Activated CD4-positive, alpha-beta T cell treated with anti-CD3 and anti-CD28 coated beads for 36 hours (primary cell): ENCODE measurements around the gene SLC25A13. TPM values are rescaled to one million over a fixed set of nuclear protein-coding genes. Genes with fewer than 3 reads are reported as not detected.

Source experiments
- ATAC-seq: fragments of 200-7000 bp; cut with Tn5 transposase; one replicate; pipeline ENCODE4 v1.10.0; 2021; ENCODE audit warnings: mild to moderate bottlenecking, moderate library complexity
- CTCF ChIA-PET: fragments of 350-600 bp; sonication (Branson Sonifier 250); formaldehyde crosslinking; loops from one replicate; lab custom pipeline; 2021; ENCODE audit warnings: antibody characterized with exemption; lab: Charles Lee
- POLR2A ChIA-PET: fragments of 350-600 bp; sonication (Branson Sonifier 250); formaldehyde crosslinking; loops from one replicate; lab custom pipeline; 2021; ENCODE audit warnings: antibody characterized with exemption, inconsistent platforms; lab: Charles Lee
- DNase-seq: peaks from one replicate; pipeline ENCODE4 v3.0.0-alpha.2; 2020
- H3K27ac Mint-ChIP-seq: one replicate; pipeline ENCODE4 v1.8.0; 2021; ENCODE audit warnings: mixed read lengths
- H3K27me3 Mint-ChIP-seq: one replicate; pipeline ENCODE4 v1.8.0; 2021; ENCODE audit warnings: mixed read lengths
- H3K36me3 Mint-ChIP-seq: one replicate; pipeline ENCODE4 v1.8.0; 2021; ENCODE audit warnings: low read depth, mixed read lengths
- H3K4me1 Mint-ChIP-seq: one replicate; pipeline ENCODE4 v1.8.0; 2021; ENCODE audit warnings: mixed read lengths
- H3K4me3 Mint-ChIP-seq: one replicate; pipeline ENCODE4 v1.8.0; 2021; ENCODE audit warnings: mild to moderate bottlenecking, moderate library complexity, mixed read lengths
- H3K9me3 Mint-ChIP-seq: one replicate; pipeline ENCODE4 v1.8.0; 2021; ENCODE audit warnings: low read depth, mixed read lengths
- intact Hi-C, 2 experiments: fragments of 100-400 bp; cut with DNase I in 1 of 2; cut with micrococcal nuclease in 1 of 2; formaldehyde crosslinking; loops; one replicate each; pipeline versions ENCODE4 v1.14.2 to v1.15.1; 2022 to 2024; cut with DNase I, micrococcal nuclease
- total RNA-seq, 2 experiments: library from RNA; stranded (reverse); gene quantifications; one replicate each; pipeline ENCODE4 v1.2.3, GENCODE V29; 2021

The SLC25A13 gene
- total RNA-seq, 2 experiments from 2014 or later = 10.3 to 11.3 TPM

DNA sequence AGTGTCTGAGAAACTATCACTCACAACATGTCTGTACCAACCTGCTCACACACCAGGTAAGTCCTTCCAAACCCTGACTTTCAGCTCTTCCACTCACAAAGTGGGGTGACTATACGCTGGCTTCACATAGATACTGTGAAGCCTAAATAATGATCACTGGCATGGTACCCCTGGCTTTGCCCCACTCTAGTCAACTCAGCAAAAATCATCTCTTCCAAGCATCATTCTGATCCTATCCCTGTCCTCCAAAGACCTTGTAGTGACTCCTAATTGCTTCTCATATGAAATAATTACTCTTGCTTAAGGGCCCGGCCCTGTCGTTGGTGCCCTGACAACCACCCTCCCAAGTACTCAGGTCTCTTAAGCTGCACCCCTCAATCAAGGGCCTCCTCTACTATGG lies 97.8 kb downstream of the SLC25A13 start:
- CTCF ChIA-PET = interaction anchor here (0.8 to 1.0 kb wide), 3 partner anchors 9 to 189 kb away, joined by 3 to 5 read pairs (median 4); no protein-coding TSS in a partner anchor
- no peaks in the 10 kb centered on the region for H3K27me3 Mint-ChIP-seq
- POLR2A ChIA-PET = no interaction called here
- DNase-seq (no peak), ATAC-seq (no peak)
- no peak overlapping the region for H3K4me3 Mint-ChIP-seq
- peaks cover 10% of the 10 kb centered on the region for H3K4me1 Mint-ChIP-seq
- no peaks in the 10 kb centered on the region for H3K9me3 Mint-ChIP-seq
- intact Hi-C loops = loop anchor here in 1 of 2 experiments (10.0 kb wide), 1 partner anchor 101 kb away; the partner anchor contains the start of gene SLC25A13
- H3K27ac Mint-ChIP-seq = no peak overlapping the region
- peaks cover 4% of the 10 kb centered on the region for H3K36me3 Mint-ChIP-seq

DNA sequence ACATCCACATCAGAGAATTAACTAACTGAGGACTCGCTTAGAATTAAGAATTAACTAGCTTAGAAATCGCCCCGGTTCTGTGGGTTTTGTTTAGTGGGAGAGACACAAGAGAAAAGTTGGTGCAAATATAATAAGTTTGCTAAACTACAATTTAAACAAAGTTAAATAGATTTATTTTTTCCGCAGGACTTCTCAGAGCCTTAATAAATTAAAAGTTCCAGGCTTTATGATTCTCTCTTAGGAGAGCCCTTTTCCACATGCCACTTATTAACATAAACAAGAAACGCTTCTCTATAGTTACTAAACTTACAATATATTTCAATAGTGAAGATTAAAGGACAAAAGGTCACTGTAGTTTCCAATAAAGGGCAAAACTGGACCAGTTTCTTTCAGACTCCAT lies 100.0 kb downstream of the SLC25A13 start:
- POLR2A ChIA-PET = no interaction called here
- Mint-ChIP-seq H3K36me3 (no peaks in the 10 kb centered on the region), H3K4me1 (peaks cover 10% of the 10 kb centered on the region), H3K9me3 (no peaks in the 10 kb centered on the region), H3K27me3 (no peaks in the 10 kb centered on the region), H3K27ac (no peak overlapping the region), H3K4me3 (no peak overlapping the region)
- no peak for DNase-seq
- intact Hi-C loops = loop anchor here in 1 of 2 experiments (10.0 kb wide), 1 partner anchor 103 kb away; the partner anchor contains the start of gene SLC25A13
- ATAC-seq = no peak
- CTCF ChIA-PET = no interaction called here

DNA sequence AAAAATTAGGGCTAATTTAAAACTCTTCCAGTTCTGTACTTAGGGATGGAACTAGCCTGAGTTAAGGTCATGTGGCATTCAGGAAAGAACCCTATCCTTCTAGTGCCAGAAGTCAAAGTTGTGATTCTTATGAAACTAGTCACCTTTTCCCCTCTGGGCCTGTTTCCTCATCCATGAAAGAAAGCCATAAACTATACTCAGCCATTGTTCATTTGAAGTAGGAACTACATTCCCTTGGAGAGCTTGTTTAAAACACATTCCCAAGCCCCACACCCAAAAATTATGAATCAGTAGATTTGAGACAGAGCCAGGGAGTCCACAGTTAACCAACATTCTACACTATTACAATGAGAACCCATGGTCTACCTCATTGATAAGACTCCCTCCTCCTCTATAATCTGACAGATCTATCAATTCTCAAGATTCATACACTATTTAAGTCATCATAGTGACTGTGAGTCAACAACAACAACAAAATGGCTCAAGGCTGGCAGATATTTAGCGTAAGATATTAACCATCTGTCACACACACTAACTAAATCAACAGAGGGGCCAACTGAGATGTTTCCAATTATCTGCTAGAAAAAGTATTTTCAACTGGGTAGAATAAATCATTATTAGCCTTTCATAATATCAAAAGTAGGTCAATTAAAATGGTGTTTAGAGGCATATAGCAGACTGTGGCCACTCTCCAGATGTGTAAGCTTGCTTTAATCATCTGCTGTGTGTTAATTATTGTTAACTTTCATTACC lies 102.3 kb downstream of the SLC25A13 start:
- H3K27me3 Mint-ChIP-seq = no peaks in the 10 kb centered on the region
- no peak for DNase-seq
- peaks cover 5% of the 10 kb centered on the region for H3K9me3 Mint-ChIP-seq
- H3K4me1 Mint-ChIP-seq = peaks cover 10% of the 10 kb centered on the region
- H3K36me3 Mint-ChIP-seq = peaks cover 6% of the 10 kb centered on the region
- intact Hi-C loops = loop anchor here in 1 of 2 experiments (10.0 kb wide), 1 partner anchor 105 kb away; the partner anchor contains the start of gene SLC25A13
- ChIA-PET POLR2A (no interaction called here), CTCF (no interaction called here)
- no peak overlapping the region for H3K4me3 Mint-ChIP-seq
- no peak overlapping the region for H3K27ac Mint-ChIP-seq
- ATAC-seq = no peak

DNA sequence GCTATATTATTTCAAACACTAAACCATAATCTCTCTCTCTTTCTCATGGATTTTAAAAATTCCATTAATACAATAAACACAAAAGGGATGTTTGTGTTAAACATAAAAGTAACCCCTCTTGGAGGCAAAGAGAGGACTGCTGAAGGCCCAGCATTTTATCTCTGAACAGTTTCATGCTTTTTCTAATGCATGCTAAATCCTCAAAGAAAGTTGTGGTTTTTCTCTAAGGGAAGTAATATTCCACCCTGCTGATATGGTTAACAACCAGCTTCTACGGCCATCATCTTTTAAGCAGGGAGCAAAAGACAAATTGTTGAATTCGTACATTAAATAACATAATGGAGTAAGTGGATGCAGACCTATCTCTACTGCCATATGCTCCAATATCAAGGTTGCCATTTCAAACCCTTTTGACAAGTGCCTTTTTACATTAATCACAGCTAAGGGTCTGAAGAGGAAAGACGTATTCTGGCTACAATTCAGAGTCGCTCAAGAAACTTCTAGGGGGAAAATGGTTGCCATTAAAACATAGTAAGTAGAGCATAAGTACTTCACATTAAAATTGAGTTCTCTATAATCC lies 103.1 kb downstream of the SLC25A13 start:
- H3K27me3 Mint-ChIP-seq = no peaks in the 10 kb centered on the region
- ChIA-PET POLR2A (no interaction called here), CTCF (interaction anchor here (1.1 kb wide), 1 partner anchor 17 kb away, joined by 4 read pairs; no protein-coding TSS in a partner anchor)

DNA sequence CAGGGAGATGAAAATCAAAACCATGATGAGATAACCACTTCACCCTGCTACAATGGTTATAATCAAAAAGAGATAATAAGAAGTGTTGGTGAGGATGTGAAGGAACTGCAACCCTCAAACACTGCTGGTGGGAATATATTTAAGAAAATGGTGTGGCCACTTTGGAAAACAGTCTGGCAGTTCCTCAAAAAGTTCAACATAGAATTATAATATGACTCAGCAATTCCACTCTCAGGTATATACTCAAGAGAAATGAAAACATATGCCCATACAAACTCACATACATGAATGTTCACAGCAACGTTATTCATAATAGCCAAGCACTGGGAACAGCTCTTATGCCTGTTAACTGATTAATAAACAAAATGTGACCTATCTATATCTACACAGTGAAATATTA lies 104.8 kb downstream of the SLC25A13 start:
- POLR2A ChIA-PET = no interaction called here
- DNase-seq = no peak

More for the DNA sequence above, 103.1 kb downstream of the SLC25A13 start:
- H3K36me3 Mint-ChIP-seq = peaks cover 6% of the 10 kb centered on the region
- H3K27ac Mint-ChIP-seq = no peak overlapping the region
- H3K9me3 Mint-ChIP-seq = peaks cover 5% of the 10 kb centered on the region
- no peak for ATAC-seq
- no peak overlapping the region for H3K4me3 Mint-ChIP-seq
- H3K4me1 Mint-ChIP-seq = peaks cover 9% of the 10 kb centered on the region
- DNase-seq = no peak
- intact Hi-C loops = no loop called here

DNA sequence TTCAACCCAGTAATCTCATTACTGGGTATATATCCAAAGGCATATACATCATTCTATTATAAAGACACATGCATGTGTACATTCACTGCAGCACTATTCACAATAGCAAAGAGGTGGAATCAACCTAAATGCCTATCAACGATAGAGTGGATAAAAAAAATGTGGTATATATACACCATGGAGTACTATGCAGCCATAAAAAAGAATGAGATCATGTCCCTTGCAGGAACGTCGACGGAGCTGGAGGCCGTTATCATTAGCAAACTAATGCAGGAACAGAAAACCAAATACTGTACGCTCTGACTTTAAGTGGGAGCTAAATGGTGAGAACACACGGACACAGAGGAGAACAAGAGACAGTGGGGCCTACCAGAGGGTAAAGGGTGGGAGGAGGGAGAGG lies 105.5 kb downstream of the SLC25A13 start:
- H3K36me3 Mint-ChIP-seq = peaks cover 6% of the 10 kb centered on the region
- CTCF ChIA-PET = no interaction called here
- DNase-seq (no peak), ATAC-seq (no peak)
- no peak overlapping the region for H3K27ac Mint-ChIP-seq
- H3K27me3 Mint-ChIP-seq = no peaks in the 10 kb centered on the region
- POLR2A ChIA-PET = no interaction called here
- no peak overlapping the region for H3K4me3 Mint-ChIP-seq
- intact Hi-C loops = no loop called here
- peaks cover 8% of the 10 kb centered on the region for H3K4me1 Mint-ChIP-seq
- peaks cover 5% of the 10 kb centered on the region for H3K9me3 Mint-ChIP-seq

More for the DNA sequence above, 104.8 kb downstream of the SLC25A13 start:
- CTCF ChIA-PET = no interaction called here
- H3K36me3 Mint-ChIP-seq = peaks cover 6% of the 10 kb centered on the region
- H3K4me1 Mint-ChIP-seq = peaks cover 8% of the 10 kb centered on the region
- intact Hi-C loops = no loop called here
- H3K9me3 Mint-ChIP-seq = peaks cover 5% of the 10 kb centered on the region
- no peak for ATAC-seq
- no peak overlapping the region for H3K4me3 Mint-ChIP-seq
- H3K27ac Mint-ChIP-seq = no peak overlapping the region
- no peaks in the 10 kb centered on the region for H3K27me3 Mint-ChIP-seq

DNA sequence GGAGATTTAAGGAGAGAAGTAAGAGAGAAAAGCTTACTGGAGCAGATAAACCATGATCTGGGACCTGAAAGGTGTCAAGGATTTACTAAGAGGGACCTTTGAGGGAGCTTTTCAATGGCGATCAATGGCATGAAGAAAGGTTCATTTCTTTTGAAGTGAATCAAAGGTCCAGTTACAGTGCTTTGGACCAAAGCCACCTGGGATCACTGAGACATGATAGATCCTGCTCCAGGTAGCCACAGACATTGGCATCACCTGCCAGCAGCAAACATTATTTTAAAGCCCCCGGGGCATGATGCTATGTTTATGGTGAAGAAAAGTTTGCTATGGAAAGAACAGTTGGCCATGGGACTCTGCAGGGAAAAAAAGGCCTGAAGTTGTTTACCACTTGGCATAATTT lies 109.4 kb downstream of the SLC25A13 start:
- no peak overlapping the region for H3K4me3 Mint-ChIP-seq
- no peaks in the 10 kb centered on the region for H3K4me1 Mint-ChIP-seq
- peaks cover 5% of the 10 kb centered on the region for H3K9me3 Mint-ChIP-seq
- CTCF ChIA-PET = no interaction called here
- intact Hi-C loops = no loop called here
- H3K27ac Mint-ChIP-seq = no peak overlapping the region
- H3K27me3 Mint-ChIP-seq = no peaks in the 10 kb centered on the region
- POLR2A ChIA-PET = no interaction called here
- peaks cover 10% of the 10 kb centered on the region for H3K36me3 Mint-ChIP-seq
- ATAC-seq (no peak), DNase-seq (no peak)

DNA sequence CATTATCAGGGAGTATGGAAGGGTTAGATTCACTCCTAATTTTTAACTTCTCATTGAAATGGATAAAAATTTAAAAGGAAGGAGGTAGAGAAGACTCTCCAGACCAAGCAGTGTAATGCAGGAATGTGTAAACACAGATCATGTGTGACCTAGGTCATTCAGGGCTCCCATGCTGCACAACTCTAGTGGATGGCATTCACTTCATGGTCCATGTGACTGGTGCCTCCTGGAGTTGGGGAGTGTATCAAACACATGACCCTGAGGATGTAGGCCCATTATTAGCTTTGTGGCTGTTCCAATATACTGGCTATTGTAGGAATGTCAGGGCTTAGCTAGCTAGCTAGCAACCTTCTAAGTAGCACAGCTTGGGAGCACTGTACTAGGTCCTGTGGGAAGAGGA lies 109.9 kb downstream of the SLC25A13 start:
- no peak overlapping the region for H3K4me3 Mint-ChIP-seq
- ChIA-PET CTCF (no interaction called here), POLR2A (no interaction called here)
- ATAC-seq (no peak), DNase-seq (no peak)
- H3K9me3 Mint-ChIP-seq = peaks cover 5% of the 10 kb centered on the region
- intact Hi-C loops = no loop called here
- no peak overlapping the region for H3K27ac Mint-ChIP-seq
- H3K36me3 Mint-ChIP-seq = peaks cover 10% of the 10 kb centered on the region
- H3K4me1 Mint-ChIP-seq = no peaks in the 10 kb centered on the region
- H3K27me3 Mint-ChIP-seq = no peaks in the 10 kb centered on the region

DNA sequence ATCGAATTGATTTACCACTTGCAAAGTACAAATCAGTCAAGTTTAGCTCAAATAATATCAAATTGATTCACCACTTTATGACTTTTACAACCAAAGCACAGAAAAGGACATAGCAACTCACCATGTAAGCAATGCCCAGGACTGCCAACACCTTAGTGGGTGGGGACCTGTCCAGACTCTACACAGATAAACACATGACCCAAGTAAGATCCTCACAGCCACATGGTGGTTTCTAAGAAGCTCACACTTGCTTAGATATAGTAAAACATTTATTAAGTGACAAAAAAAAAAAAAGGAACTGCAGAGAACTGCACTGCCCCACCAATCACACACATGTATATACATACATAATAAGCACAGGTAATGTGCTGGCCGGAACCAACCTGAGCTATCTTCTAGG lies 116.2 kb downstream of the SLC25A13 start:
- no peak for ATAC-seq
- no peak overlapping the region for H3K4me3 Mint-ChIP-seq
- ChIA-PET CTCF (interaction anchor here (0.6 kb wide), 1 partner anchor 10 kb away, joined by 4 read pairs; no protein-coding TSS in a partner anchor), POLR2A (no interaction called here)
- intact Hi-C loops = no loop called here
- H3K9me3 Mint-ChIP-seq = no peaks in the 10 kb centered on the region
- H3K4me1 Mint-ChIP-seq = no peaks in the 10 kb centered on the region
- peaks cover 5% of the 10 kb centered on the region for H3K36me3 Mint-ChIP-seq
- DNase-seq = no peak
- H3K27me3 Mint-ChIP-seq = no peaks in the 10 kb centered on the region
- H3K27ac Mint-ChIP-seq = no peak overlapping the region

DNA sequence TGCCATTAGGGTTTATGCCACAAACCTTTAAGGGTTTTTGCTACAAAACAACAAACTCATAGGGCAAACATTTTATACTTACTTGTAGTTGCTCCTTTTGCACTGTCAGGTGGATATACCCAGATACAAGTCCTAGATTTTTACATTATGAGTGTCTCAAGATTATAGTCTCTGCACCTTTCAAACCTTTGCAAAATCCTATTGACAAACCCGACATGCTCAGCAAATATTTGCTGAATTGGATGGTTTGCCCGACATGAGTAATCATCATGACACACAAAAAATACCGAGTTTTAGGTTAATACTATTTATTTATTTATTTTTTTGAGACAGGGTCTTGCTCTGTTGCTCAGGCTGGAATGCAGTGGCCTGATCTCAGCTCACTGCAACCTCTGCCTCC lies 117.3 kb downstream of the SLC25A13 start:
- Mint-ChIP-seq H3K4me1 (no peaks in the 10 kb centered on the region), H3K27me3 (no peaks in the 10 kb centered on the region), H3K27ac (no peak overlapping the region), H3K4me3 (no peak overlapping the region), H3K9me3 (no peaks in the 10 kb centered on the region), H3K36me3 (peaks cover 5% of the 10 kb centered on the region)
- CTCF ChIA-PET = no interaction called here
- POLR2A ChIA-PET = no interaction called here
- intact Hi-C loops = no loop called here
- ATAC-seq = no peak
- DNase-seq = no peak

DNA sequence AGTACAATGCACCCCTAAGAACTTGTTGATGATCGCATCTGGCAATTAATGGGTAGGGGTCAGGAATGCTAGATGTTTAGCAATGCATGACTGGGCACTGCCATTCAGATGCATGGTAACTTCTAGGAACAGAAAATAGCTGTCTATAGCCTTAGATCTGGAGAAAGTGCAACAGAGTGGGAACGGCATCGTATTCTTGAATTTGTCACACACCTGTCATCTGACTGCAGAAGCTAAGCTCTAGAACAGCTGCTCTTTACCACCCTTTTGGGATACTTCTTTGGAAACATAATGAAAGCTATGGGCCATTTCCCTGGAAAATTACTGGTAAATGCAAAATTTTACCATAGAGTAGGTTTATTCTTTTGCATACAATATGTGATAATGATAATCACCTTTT lies 118.1 kb downstream of the SLC25A13 start:
- POLR2A ChIA-PET = no interaction called here
- peaks cover 5% of the 10 kb centered on the region for H3K36me3 Mint-ChIP-seq

DNA sequence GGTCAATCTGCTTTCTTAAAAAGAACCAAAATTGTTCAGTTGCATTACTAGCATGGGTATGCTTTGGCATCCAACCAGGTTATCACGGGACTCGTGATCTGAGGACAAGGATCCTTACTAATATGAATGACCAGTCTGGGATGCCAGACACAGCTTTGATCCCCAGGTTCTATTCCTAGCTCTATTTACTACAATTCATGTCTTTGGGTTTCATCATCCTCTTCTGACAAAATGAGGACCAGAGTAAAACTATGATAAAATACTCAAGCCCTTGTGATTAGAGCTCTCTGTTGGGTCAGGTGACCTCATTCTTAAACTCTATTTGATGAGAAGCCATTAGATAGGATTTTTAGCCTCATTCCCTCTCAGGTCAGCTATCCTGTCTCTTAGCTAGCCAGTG lies 119.8 kb downstream of the SLC25A13 start:
- CTCF ChIA-PET = interaction anchor here (0.8 kb wide), 1 partner anchor 8 kb away, joined by 5 read pairs; no protein-coding TSS in a partner anchor
- DNase-seq (no peak), ATAC-seq (no peak)
- Mint-ChIP-seq H3K36me3 (peaks cover 1% of the 10 kb centered on the region), H3K27me3 (no peaks in the 10 kb centered on the region), H3K4me1 (no peaks in the 10 kb centered on the region), H3K27ac (no peak overlapping the region), H3K9me3 (no peaks in the 10 kb centered on the region), H3K4me3 (no peak overlapping the region)
- POLR2A ChIA-PET = no interaction called here
- intact Hi-C loops = no loop called here

More for the DNA sequence above, 118.1 kb downstream of the SLC25A13 start:
- ATAC-seq (no peak), DNase-seq (no peak)
- Mint-ChIP-seq H3K27ac (no peak overlapping the region), H3K27me3 (no peaks in the 10 kb centered on the region), H3K9me3 (no peaks in the 10 kb centered on the region), H3K4me1 (no peaks in the 10 kb centered on the region), H3K4me3 (no peak overlapping the region)
- intact Hi-C loops = no loop called here
- CTCF ChIA-PET = no interaction called here
